ENCODE measurements around the gene RCAN1. TPM values are rescaled to one million over a fixed set of nuclear protein-coding genes. Genes with fewer than 3 reads are reported as not detected.

RCAN1 gene
- total RNA-seq, 1 experiment from 2014 or later: 9.7 TPM

DNA sequence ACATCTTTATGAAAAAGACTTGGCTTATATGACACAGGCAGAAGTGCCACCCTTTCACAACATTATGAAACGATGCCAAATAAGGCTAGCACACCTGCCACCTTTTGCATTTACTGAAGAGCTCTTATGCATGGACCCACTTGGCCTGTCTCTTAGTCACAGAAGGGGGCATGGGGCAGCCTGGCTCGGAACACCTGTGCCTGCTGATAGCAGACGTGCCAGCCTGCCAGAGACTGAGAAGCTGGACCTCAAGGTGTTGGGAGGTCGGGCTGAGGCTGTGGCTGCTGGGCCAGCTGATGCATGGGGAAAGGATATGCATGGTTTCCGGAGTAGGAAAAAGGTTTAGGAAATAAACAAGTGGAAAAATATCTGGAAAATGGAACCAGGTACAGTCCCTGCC is 21.5 kb downstream of the RCAN1 start:
- ATAC-seq (no peak), DNase-seq (ENCODE audit: low read depth, low spot score) (no peak)
- TF ChIP-seq SIN3A (IDR thresholded peaks at IDR 0.05; ENCODE audit: low read depth) (no peak), CTCF (IDR thresholded peaks at IDR 0.05 in 2 of 3, conservative IDR thresholded peaks at IDR 0.05 in 1 of 3; ENCODE audit: borderline replicate concordance in 1 of 3, insufficient read depth in 1 of 3, low read depth in 2 of 3, low read length in 2 of 3) (no peak), EGR1 (IDR thresholded peaks at IDR 0.05; ENCODE audit: low read depth) (no peak), POLR2A (IDR thresholded peaks at IDR 0.05; ENCODE audit: borderline replicate concordance, extremely low read depth, insufficient read depth, insufficient read length) (no peak), POLR2AphosphoS5 (IDR thresholded peaks at IDR 0.05; ENCODE audit: low read depth, low read length) (no peak), TCF7L2 (IDR thresholded peaks at IDR 0.05; ENCODE audit: borderline replicate concordance, extremely low read depth, insufficient read depth, insufficient read length) (no peak), JUND (IDR thresholded peaks at IDR 0.05) (no peak), MAX (IDR thresholded peaks at IDR 0.05) (no peak), ZFX (IDR thresholded peaks at IDR 0.05) (no peak), CBX3 (IDR thresholded peaks at IDR 0.05; ENCODE audit: low read depth) (no peak), ELF1 (IDR thresholded peaks at IDR 0.05; ENCODE audit: borderline replicate concordance, low read depth) (no peak), ATF3 (IDR thresholded peaks at IDR 0.05) (no peak), EZH2 (IDR thresholded peaks at IDR 0.05) (no peak), SRF (IDR thresholded peaks at IDR 0.05; ENCODE audit: low read depth) (no peak), ZNF274 (IDR thresholded peaks at IDR 0.05; ENCODE audit: low read depth, low read length) (no peak)
- TF ChIP-seq, protein P1, sequence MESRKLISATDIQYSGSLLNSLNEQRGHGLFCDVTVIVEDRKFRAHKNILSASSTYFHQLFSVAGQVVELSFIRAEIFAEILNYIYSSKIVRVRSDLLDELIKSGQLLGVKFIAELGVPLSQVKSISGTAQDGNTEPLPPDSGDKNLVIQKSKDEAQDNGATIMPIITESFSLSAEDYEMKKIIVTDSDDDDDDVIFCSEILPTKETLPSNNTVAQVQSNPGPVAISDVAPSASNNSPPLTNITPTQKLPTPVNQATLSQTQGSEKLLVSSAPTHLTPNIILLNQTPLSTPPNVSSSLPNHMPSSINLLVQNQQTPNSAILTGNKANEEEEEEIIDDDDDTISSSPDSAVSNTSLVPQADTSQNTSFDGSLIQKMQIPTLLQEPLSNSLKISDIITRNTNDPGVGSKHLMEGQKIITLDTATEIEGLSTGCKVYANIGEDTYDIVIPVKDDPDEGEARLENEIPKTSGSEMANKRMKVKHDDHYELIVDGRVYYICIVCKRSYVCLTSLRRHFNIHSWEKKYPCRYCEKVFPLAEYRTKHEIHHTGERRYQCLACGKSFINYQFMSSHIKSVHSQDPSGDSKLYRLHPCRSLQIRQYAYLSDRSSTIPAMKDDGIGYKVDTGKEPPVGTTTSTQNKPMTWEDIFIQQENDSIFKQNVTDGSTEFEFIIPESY (IDR thresholded peaks at IDR 0.05; ENCODE audit: extremely low read depth, insufficient replicate concordance, low read length): no peak
- TF ChIP-seq, protein P2, sequence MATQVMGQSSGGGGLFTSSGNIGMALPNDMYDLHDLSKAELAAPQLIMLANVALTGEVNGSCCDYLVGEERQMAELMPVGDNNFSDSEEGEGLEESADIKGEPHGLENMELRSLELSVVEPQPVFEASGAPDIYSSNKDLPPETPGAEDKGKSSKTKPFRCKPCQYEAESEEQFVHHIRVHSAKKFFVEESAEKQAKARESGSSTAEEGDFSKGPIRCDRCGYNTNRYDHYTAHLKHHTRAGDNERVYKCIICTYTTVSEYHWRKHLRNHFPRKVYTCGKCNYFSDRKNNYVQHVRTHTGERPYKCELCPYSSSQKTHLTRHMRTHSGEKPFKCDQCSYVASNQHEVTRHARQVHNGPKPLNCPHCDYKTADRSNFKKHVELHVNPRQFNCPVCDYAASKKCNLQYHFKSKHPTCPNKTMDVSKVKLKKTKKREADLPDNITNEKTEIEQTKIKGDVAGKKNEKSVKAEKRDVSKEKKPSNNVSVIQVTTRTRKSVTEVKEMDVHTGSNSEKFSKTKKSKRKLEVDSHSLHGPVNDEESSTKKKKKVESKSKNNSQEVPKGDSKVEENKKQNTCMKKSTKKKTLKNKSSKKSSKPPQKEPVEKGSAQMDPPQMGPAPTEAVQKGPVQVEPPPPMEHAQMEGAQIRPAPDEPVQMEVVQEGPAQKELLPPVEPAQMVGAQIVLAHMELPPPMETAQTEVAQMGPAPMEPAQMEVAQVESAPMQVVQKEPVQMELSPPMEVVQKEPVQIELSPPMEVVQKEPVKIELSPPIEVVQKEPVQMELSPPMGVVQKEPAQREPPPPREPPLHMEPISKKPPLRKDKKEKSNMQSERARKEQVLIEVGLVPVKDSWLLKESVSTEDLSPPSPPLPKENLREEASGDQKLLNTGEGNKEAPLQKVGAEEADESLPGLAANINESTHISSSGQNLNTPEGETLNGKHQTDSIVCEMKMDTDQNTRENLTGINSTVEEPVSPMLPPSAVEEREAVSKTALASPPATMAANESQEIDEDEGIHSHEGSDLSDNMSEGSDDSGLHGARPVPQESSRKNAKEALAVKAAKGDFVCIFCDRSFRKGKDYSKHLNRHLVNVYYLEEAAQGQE (IDR thresholded peaks at IDR 0.05; ENCODE audit: low read depth): no peak
- Histone ChIP-seq H3K9me3 (ENCODE audit: control insufficient read depth in 1 of 2, insufficient read depth in 1 of 2, low read depth in 1 of 2, low read length in 2 of 2) (no peaks in the 10 kb centered on the region), H3K36me3 (ENCODE audit: control insufficient read depth in 1 of 2, insufficient read depth in 2 of 2, low read length in 2 of 2) (no peaks in the 10 kb centered on the region), H2AFZ (ENCODE audit: low read depth, low read length, poor library complexity, severe bottlenecking) (no peak overlapping the region), H3K9me2 (ENCODE audit: insufficient read depth) (no peaks in the 10 kb centered on the region), H3K4me3 (replicated peaks in 1 of 2; ENCODE audit: low read depth in 1 of 2, low read length in 2 of 2) (no peak overlapping the region), H3K9ac (ENCODE audit: low read length) (no peak overlapping the region), H3K4me2 (ENCODE audit: low read length) (no peak overlapping the region), H4K20me1 (ENCODE audit: insufficient read depth) (no peaks in the 10 kb centered on the region), H3K79me2 (ENCODE audit: insufficient read depth, low read length) (no peaks in the 10 kb centered on the region), H3K4me1 (ENCODE audit: control insufficient read depth in 1 of 2, insufficient read depth in 2 of 2, low read length in 2 of 2) (peaks cover 5 to 6% of the 10 kb centered on the region in 2 experiments), H3K27ac (ENCODE audit: low read depth, low read length) (no peak overlapping the region), H3K27me3 (ENCODE audit: insufficient read depth, low read length) (no peaks in the 10 kb centered on the region)
- CTCF ChIA-PET: no interaction called here
- RAD21 ChIA-PET (ENCODE audit: low non-redundant PET in 1 of 2, low total read pairs in 2 of 2, uncharacterized antibody in 2 of 2, unreplicated experiment in 2 of 2): no interaction called here
- POLR2A ChIA-PET: no interaction called here
- BruUV-seq (replicated peaks): no TSS peak
- intact Hi-C loops (cut with micrococcal nuclease): no loop called here
